Astrocyte of the hippocampus (primary cell): ENCODE measurements around the gene OR2C3.
"Not testable (repeated sequence)": the region's sequence is repeated elsewhere in the genome, so short reads cannot be mapped to it uniquely, and the experiment has no call there.

ENCODE experiments used
- DNase-seq: peaks from one replicate; pipeline ENCODE4 v3.0.0; 2011; ENCODE audit warnings: low read depth, low spot score

The OR2C3 gene

GRCh38 chr1:247517795-247518612, 18.2 kb downstream of the OR2C3 start:
- no peak for DNase-seq

- DNase-seq = no peak
These were observed 29.4 kb downstream of the OR2C3 start for GRCh38 chr1:247506831-247507230.

- no peak for DNase-seq
These were observed 35.4 kb downstream of the OR2C3 start for GRCh38 chr1:247500865-247501264.

GRCh38 chr1:247496581-247497285, 39.5 kb downstream of the OR2C3 start:
- peak; percentile 4 for DNase-seq

- no peak for DNase-seq
These were observed 41.5 kb downstream of the OR2C3 start for GRCh38 chr1:247494767-247495166.

- no peak for DNase-seq
These were observed 43.1 kb downstream of the OR2C3 start for GRCh38 chr1:247493106-247493505.

GRCh38 chr1:247491328-247491727, 44.9 kb downstream of the OR2C3 start:
- DNase-seq = no peak

GRCh38 chr1:247487057-247487456, 49.2 kb downstream of the OR2C3 start:
- peak; percentile 52 for DNase-seq

GRCh38 chr1:247482747-247483146, 53.5 kb downstream of the OR2C3 start:
- no peak for DNase-seq

- DNase-seq = not testable (repeated sequence)
These were observed 59.7 kb downstream of the OR2C3 start for GRCh38 chr1:247476328-247477058.

- no peak for DNase-seq
These were observed 60.4 kb downstream of the OR2C3 start for GRCh38 chr1:247475793-247476192.
